DND-41 (cell line): Measurements from ENCODE around the gene PCDH9.

Experiments used
- ATAC-seq: fragments of 200-7000 bp; cut with Tn5 transposase; 3 replicates; pipeline ENCODE4 v1.9.1; 2021; ENCODE audit warnings: low read depth; ENCODE audit not compliant: insufficient read depth
- DNase-seq: peaks from one replicate; pipeline ENCODE4 v3.0.0-alpha.2; 2020
- H2AFZ ChIP-seq: 2 replicates; pipeline ENCODE4 v1.6.0; 2012; ENCODE audit warnings: low read depth, low read length
- H3K27ac ChIP-seq: 2 replicates; pipeline ENCODE4 v1.5.1; 2012; ENCODE audit warnings: low read length, inconsistent platforms
- H3K27me3 ChIP-seq: fragments of 200-600 bp; sonication (generic); 2 replicates; pipeline ENCODE4 v1.6.0; 2012; ENCODE audit warnings: low read length, mild to moderate bottlenecking, inconsistent platforms; ENCODE audit not compliant: insufficient read depth, poor library complexity
- H3K36me3 ChIP-seq: 2 replicates; pipeline ENCODE4 v1.5.1; 2012; ENCODE audit warnings: low read length, inconsistent platforms; ENCODE audit not compliant: insufficient read depth
- H3K4me1 ChIP-seq: 2 replicates; pipeline ENCODE4 v1.5.1; 2012; ENCODE audit warnings: mild to moderate bottlenecking, low read length; ENCODE audit not compliant: insufficient read depth
- H3K4me2 ChIP-seq: 2 replicates; pipeline ENCODE4 v1.6.0; 2012; ENCODE audit warnings: mild to moderate bottlenecking, moderate library complexity, low read length, inconsistent platforms; ENCODE audit not compliant: insufficient read depth
- H3K4me3 ChIP-seq, 2 experiments: fragments of 200-600 bp in 1 of 2; shearing (Covaris generic) in 1 of 2; 2 replicates each; pipeline ENCODE4 v1.5.1; 2012 to 2016; ENCODE audit warnings: inconsistent platforms in 2 of 2, low read length in 2 of 2, mild to moderate bottlenecking in 2 of 2, low read depth in 1 of 2, moderate library complexity in 1 of 2
- H3K79me2 ChIP-seq: 2 replicates; pipeline ENCODE4 v1.6.0; 2012; ENCODE audit warnings: low read length, inconsistent platforms; ENCODE audit not compliant: insufficient read depth
- H3K9ac ChIP-seq: 2 replicates; pipeline ENCODE4 v1.6.0; 2012; ENCODE audit warnings: low read depth, mild to moderate bottlenecking, inconsistent platforms, low read length, moderate library complexity
- H3K9me3 ChIP-seq: 2 replicates; pipeline ENCODE4 v1.5.1; 2012; ENCODE audit warnings: low read length, moderate library complexity, mild to moderate bottlenecking, inconsistent platforms; ENCODE audit not compliant: insufficient read depth, severe bottlenecking
- H4K20me1 ChIP-seq: 2 replicates; pipeline ENCODE4 v1.6.0; 2012; ENCODE audit warnings: low read length; ENCODE audit not compliant: insufficient read depth
- CTCF ChIP-seq: IDR thresholded peaks from 2 replicates; pipeline ENCODE4 v1.5.1; 2012; ENCODE audit warnings: borderline replicate concordance, low read length, moderate library complexity, mild to moderate bottlenecking; ENCODE audit not compliant: poor library complexity, severe bottlenecking; ENCODE audit errors: extremely low read depth
- EZH2 ChIP-seq: IDR thresholded peaks from 3 replicates; pipeline ENCODE4 v1.6.1; 2012; ENCODE audit warnings: borderline replicate concordance, low read depth, mild to moderate bottlenecking, moderate library complexity, low read length, inconsistent platforms; ENCODE audit not compliant: severe bottlenecking

Gene PCDH9

GRCh38 chr13:67275351-67275960 is 45.3 kb upstream of the PCDH9 start:
- H3K79me2 ChIP-seq, result no peaks in the 10 kb centered on the region
- peaks cover 12% of the 10 kb centered on the region; the same call in 1 of the 2 replicates for H3K4me1 ChIP-seq
- DNase-seq (peak; percentile 14), ATAC-seq (peak; percentile 89)
- no peak overlapping the region for H3K27ac ChIP-seq
- peak overlapping the region; percentile 53 for H3K4me2 ChIP-seq
- peak overlapping the region; percentile 42; the same call in 1 of the 2 replicates for H2AFZ ChIP-seq
- no peak overlapping the region for H3K9ac ChIP-seq
- no peaks in the 10 kb centered on the region for H3K27me3 ChIP-seq
- H3K9me3 ChIP-seq, result no peaks in the 10 kb centered on the region
- no peaks in the 10 kb centered on the region for H4K20me1 ChIP-seq
- no peaks in the 10 kb centered on the region for H3K36me3 ChIP-seq
- TF ChIP-seq CTCF (no peak), EZH2 (no peak)
- no peak overlapping the region; a peak in 1 of 4 replicates for H3K4me3 ChIP-seq

DNA sequence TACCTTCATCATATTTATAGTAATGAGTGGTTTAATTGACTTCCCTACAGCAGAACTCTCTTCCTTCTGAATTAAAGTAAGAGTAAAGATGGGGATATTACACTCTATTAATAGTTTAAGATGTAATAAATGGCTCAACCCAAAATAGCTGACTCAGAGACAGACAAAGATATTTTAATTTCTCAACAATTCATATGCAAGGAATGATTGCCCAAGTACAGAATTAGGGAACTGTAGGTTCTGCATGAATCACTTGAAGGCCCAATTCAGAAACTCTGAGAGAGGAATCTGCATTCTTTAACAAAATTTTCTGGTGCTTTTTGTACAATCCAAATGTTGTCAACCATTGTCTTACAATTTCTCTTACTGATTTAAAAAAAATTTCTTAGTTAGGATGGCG is 42.9 kb upstream of the PCDH9 start:
- ATAC-seq (no peak), DNase-seq (no peak)
- Histone ChIP-seq H2AFZ (no peak overlapping the region), H3K36me3 (no peaks in the 10 kb centered on the region), H4K20me1 (no peaks in the 10 kb centered on the region), H3K79me2 (no peaks in the 10 kb centered on the region), H3K4me2 (no peak overlapping the region), H3K4me1 (peaks cover 12% of the 10 kb centered on the region; the same call in 1 of the 2 replicates), H3K4me3 (no peak overlapping the region), H3K27ac (no peak overlapping the region), H3K9me3 (no peaks in the 10 kb centered on the region), H3K27me3 (no peaks in the 10 kb centered on the region), H3K9ac (no peak overlapping the region)
- TF ChIP-seq CTCF (no peak), EZH2 (no peak)

- no peak for TF ChIP-seq CTCF
- TF ChIP-seq EZH2, result no peak
- Histone ChIP-seq H3K27ac (no peak overlapping the region), H3K27me3 (no peaks in the 10 kb centered on the region), H2AFZ (no peak overlapping the region), H3K4me2 (no peak overlapping the region), H3K79me2 (no peaks in the 10 kb centered on the region), H3K9ac (no peak overlapping the region), H3K4me3 (no peak overlapping the region), H3K9me3 (no peaks in the 10 kb centered on the region), H3K36me3 (no peaks in the 10 kb centered on the region), H4K20me1 (no peaks in the 10 kb centered on the region), H3K4me1 (no peaks in the 10 kb centered on the region)
- ATAC-seq (no peak), DNase-seq (no peak)
Measured at GRCh38 chr13:67267136-67267535, 37.0 kb upstream of the PCDH9 start.
